ENCODE measurements around the gene C3orf20.

DNA sequence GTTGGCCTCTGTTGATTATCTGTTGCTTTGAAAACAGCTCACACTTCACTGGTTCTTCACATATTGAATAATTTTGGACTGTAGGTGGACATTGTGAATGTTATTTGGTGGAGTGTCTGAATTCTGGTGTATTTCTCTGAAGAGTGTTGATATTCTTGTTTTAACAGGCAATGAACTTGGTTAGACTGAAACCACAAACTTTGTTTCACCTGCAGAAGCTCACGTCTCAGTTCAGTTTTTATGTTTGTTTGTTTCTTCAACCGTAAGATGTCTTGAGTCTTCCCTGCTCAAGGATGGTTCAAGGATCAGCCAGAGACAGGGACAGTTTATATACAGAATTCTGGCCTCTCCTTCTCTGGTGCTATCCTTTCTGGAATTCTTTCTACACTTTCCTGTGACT is 43.6 kb downstream of the C3orf20 start:
- TF ChIP-seq YY1 (IDR thresholded peaks at IDR 0.05; ENCODE audit: low read depth) = no peak
- no peak for TF ChIP-seq EP300 (IDR thresholded peaks at IDR 0.05; ENCODE audit: borderline replicate concordance)
- TF ChIP-seq RAD21 (IDR thresholded peaks at IDR 0.05; ENCODE audit: low read depth) = no peak
- no peak for TF ChIP-seq TCF12 (IDR thresholded peaks at IDR 0.05; ENCODE audit: low read depth)
- TF ChIP-seq TAF1 (IDR thresholded peaks at IDR 0.05; ENCODE audit: low read depth) = no peak
- no peak for TF ChIP-seq MAX (IDR thresholded peaks at IDR 0.05)
- TF ChIP-seq, protein P1, sequence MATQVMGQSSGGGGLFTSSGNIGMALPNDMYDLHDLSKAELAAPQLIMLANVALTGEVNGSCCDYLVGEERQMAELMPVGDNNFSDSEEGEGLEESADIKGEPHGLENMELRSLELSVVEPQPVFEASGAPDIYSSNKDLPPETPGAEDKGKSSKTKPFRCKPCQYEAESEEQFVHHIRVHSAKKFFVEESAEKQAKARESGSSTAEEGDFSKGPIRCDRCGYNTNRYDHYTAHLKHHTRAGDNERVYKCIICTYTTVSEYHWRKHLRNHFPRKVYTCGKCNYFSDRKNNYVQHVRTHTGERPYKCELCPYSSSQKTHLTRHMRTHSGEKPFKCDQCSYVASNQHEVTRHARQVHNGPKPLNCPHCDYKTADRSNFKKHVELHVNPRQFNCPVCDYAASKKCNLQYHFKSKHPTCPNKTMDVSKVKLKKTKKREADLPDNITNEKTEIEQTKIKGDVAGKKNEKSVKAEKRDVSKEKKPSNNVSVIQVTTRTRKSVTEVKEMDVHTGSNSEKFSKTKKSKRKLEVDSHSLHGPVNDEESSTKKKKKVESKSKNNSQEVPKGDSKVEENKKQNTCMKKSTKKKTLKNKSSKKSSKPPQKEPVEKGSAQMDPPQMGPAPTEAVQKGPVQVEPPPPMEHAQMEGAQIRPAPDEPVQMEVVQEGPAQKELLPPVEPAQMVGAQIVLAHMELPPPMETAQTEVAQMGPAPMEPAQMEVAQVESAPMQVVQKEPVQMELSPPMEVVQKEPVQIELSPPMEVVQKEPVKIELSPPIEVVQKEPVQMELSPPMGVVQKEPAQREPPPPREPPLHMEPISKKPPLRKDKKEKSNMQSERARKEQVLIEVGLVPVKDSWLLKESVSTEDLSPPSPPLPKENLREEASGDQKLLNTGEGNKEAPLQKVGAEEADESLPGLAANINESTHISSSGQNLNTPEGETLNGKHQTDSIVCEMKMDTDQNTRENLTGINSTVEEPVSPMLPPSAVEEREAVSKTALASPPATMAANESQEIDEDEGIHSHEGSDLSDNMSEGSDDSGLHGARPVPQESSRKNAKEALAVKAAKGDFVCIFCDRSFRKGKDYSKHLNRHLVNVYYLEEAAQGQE (IDR thresholded peaks at IDR 0.05; ENCODE audit: low read depth) = no peak
- TF ChIP-seq, protein P2, sequence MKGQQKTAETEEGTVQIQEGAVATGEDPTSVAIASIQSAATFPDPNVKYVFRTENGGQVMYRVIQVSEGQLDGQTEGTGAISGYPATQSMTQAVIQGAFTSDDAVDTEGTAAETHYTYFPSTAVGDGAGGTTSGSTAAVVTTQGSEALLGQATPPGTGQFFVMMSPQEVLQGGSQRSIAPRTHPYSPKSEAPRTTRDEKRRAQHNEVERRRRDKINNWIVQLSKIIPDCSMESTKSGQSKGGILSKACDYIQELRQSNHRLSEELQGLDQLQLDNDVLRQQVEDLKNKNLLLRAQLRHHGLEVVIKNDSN (IDR thresholded peaks at IDR 0.05) = no peak
- no peak for TF ChIP-seq CEBPB (IDR thresholded peaks at IDR 0.05)
- no peak for TF ChIP-seq TEAD4 (IDR thresholded peaks at IDR 0.05)
- no peak for TF ChIP-seq FOXM1 (IDR thresholded peaks at IDR 0.05; ENCODE audit: borderline replicate concordance, low read depth)

Data from Ishikawa (cell line).